HG02623 (cell line): ENCODE results near the gene ATP11A.
"Not testable (repeated sequence)": the region's sequence is repeated elsewhere in the genome, so short reads cannot be mapped to it uniquely, and the experiment has no call there.

Experiments
- ATAC-seq: cut with Tn5 transposase; IDR thresholded peaks from one replicate; pipeline ENCODE4 v1.9.1; 2021; ENCODE audit warnings: moderate library complexity; ENCODE audit not compliant: unreplicated experiment

The ATP11A gene

GRCh38 chr13:112833551-112834257 lies 143.9 kb downstream of the ATP11A start:
- no peak for ATAC-seq

- ATAC-seq = no peak
Measured at GRCh38 chr13:112835344-112835743, 145.5 kb downstream of the ATP11A start.

DNA sequence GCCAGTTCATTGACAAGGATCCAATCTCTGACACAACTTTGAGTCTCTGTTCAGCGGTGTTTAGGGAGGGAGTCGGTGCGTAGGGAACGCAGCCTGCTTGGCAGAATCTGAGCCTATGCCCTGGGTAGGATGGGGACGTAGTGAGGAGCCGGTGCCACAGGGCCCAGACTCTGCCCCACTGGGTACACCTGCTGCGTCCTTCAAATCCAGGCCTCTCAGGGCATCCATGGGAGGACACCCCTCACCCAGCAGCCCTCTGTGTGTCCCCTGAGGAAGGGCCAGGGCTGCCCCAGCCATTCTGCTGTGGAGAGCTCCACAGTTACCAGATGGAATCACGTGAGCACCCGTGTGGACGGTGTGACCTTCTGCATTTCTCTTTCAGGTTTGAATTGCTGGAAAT lies 146.0 kb downstream of the ATP11A start:
- ATAC-seq = no peak

DNA sequence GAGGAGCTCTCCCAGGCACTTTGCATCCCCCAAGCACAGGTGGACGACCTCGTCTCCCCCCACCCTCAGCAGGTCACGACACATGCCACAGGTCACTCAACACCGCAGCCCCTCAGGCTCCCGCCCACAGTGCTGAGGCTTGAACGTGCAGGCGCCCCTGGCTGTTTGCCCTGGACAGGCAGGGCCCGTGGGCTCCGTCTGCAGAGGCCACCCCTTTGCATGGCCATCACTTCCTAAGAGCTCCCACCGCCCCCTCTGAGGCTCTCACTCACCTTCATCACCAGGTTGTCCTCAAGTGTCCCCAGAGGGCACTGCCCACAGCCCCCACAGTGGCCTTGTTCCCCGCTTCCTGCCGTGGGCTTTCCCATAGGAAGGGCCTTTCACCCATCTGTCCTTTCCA lies 147.1 kb downstream of the ATP11A start:
- no peak for ATAC-seq

GRCh38 chr13:112837371-112838037 lies 147.7 kb downstream of the ATP11A start:
- ATAC-seq = no peak

- no peak for ATAC-seq
Measured at GRCh38 chr13:112838038-112838841, 148.4 kb downstream of the ATP11A start.

DNA sequence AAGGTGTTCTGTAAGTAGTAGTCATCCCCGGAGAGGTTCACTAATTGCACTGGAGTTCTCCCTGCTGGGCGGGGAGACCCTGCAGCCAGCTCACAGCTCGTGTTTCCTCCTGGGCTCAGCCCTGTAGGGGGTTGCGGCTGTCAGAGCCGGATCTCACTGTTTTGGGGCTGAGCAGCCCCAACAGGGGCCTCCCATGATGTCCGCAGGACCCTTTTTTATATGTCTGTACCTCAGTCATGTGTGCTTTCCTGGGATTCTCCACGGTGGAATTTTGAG lies 148.9 kb downstream of the ATP11A start:
- ATAC-seq = no peak

DNA sequence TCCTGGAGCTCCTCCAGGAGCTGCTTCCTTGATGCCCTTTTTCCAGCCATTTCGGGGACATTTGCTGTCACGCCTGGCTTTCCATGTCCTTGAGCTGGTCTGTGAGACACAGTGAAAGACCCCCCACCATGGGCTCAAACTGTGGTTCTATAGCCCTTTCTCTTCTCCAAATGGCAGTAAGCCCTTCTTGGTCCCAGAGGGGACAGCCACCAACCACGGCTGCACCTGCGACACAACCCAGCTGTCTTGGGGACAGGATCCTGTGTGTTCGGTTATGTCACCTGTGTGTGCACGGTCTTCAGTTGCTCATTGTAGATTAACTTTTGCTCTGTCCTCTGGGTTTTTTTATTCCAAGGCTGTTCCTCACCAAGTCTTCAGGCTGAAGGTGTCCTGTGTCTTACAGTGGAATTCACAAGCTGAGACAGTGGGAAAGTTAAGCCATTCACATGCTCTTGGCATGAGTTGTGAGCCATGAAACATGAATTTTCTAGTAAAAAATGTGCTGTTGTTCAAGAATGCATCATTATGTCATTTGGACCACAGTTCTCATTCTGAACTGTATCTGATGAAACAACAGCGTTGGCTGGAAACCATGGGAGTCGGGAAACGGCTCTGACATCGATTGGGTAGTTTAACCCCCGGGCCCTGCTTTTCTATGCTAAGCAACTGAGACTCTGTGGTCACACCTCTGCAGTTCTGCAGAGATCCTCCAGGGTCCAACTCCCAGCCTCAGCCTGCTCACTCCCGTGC lies 149.7 kb downstream of the ATP11A start:
- no peak for ATAC-seq

DNA sequence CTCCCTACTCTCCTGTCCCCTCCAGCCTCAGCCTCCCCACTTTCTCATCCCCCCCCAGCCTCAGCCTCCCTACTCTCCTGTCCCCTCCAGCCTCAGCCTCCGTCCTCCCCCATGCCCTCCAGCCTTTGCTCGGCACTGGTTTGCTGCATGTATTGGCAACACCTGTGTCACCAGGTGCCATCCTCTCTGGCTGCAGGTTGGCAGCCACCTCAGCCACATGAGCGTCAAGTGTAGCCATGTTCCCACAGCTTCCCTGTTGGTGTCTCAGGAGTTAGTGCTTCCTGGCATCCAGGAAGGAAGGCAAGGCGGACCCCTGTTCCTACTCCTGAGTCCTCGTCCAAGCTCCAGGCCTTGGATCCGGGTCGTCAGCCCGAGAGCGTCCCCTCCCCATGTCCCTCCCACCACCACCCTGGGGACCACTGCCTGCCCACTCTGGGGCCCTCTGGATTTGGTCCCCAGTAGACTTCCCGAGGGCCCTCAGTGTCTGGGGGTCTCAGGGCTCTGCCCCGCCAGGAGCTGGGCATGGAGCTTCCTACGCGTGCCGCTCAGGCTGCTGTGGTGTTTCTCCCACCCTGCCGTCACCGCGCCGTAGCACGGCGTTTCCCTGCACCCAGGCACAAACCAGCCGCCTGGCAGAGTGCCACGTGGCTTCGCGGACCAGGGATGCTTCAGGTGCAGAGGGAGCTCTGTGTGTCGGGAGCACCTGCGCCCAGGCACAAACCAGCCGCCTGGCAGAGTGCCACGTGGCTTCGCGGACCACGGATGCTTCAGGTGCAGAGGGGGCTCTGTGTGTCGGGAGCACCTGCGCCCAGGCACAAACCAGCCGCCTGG lies 150.8 kb downstream of the ATP11A start:
- ATAC-seq = no peak

DNA sequence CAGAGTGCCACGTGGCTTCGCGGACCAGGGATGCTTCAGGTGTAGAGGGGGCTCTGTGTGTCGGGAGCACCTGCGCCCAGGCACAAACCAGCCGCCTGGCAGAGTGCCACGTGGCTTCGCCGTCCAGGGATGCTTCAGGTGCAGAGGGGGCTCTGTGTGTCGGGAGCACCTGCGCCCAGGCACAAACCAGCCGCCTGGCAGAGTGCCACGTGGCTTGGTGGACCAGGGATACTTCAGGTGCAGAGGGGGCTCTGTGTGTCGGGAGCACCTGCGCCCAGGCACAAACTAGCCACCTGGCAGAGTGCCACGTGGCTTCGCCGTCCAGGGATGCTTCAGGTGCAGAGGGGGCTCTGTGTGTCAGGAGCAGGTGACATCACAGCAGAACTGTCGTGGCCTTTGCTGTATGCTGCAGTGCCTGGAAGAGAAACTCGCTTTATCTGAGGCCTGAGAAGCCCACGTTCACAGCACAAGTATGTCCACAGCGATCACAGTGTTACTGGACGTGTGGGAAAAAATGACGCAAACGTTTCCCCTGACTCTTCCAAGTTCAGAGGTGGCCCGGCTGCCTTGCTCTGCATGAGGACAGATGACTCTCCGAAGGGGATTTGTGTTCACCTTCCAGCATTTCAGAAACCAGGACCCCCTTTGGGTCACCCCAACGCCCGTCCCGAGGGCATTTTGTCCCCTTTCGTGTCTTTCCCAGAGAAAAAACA lies 151.6 kb downstream of the ATP11A start:
- ATAC-seq = not testable (repeated sequence)

- no peak for ATAC-seq
Measured at GRCh38 chr13:112842343-112842856, 152.6 kb downstream of the ATP11A start.

DNA sequence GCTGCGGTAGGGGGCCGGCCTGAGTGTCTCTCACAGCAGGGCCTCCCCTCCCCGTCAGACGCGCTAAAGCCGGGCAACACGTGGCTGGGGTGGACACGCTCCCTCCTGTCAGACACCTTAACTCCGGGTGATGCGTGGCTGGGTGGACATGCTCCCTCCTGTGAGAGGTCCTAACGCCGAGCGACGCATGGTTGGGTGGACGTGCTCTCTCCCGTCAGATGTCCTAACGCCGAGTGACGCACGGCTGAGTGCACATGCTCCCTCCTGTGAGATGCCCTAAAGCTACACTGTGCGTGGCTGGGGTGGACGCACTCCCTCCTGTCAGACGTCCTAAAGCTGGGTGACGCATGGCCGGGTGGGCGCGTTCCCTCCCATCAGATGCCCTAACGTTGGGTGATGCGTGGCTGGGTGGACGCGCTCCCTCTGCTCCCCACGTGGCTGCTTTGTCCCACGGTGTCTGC lies 153.1 kb downstream of the ATP11A start:
- no peak for ATAC-seq

GRCh38 chr13:112843392-112844111 lies 153.7 kb downstream of the ATP11A start:
- no peak for ATAC-seq

- ATAC-seq = no peak
Measured at GRCh38 chr13:112844411-112844810, 154.6 kb downstream of the ATP11A start.

- ATAC-seq = no peak
Measured at GRCh38 chr13:112844879-112845278, 155.0 kb downstream of the ATP11A start.

DNA sequence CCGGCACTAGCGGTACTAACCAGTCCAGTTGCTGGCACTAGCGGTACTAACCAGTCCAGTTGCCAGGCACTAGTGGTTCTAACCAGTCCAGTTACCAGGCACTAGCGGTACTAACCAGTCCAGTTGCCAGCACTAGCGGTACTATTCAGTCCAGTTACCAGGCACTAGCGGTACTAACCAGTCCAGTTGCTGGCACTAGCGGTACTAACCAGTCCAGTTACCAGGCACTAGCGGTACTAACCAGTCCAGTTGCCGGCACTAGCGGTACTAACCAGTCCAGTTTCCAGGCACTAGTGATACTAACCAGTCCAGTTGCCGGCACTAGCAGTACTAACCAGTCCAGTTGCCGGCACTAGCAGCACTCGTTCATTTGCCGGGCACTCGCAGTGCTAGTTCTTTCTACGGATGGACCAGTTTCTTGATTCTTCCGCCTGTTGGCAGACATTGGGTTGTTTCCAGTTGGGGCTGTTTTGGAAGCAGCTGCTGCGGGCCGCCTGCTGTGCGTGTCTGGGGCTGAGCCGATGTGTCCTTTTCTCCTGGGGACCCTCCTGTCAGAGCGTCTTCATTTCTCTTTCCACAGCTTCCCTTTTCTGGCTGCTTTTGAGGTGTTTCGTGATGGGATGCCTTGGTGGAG lies 155.8 kb downstream of the ATP11A start:
- no peak for ATAC-seq

- no peak for ATAC-seq
Measured at GRCh38 chr13:112846411-112847115, 156.7 kb downstream of the ATP11A start.

DNA sequence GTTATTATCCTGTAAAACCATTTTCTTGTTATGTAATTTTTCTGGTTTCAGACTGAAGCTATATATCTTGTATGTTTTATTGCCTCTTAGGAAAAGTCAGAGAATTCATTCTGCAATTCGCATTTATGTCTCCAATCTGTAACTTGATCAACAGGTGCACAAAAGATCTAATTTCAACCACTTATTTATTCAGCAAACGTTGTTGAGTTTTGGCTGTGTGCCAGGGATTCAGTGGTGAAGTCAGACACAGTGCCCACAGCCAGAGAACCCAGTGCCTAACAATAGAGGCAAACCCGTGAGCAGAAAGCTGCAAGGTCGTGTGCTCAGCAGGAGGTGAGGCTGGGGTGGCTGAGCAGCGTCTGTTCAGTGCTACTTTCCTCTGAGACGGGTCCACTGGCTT lies 159.7 kb downstream of the ATP11A start:
- ATAC-seq = no peak
